C4-2B (cell line): Measurements from ENCODE around the gene NUP35.

Source experiments
- H3K27ac ChIP-seq: fragments of 450-650 bp; 2 replicates; pipeline ENCODE4 v1.5.1; 2017
- CTCF ChIP-seq: fragments of 450-650 bp; conservative IDR thresholded peaks from 2 replicates; pipeline ENCODE4 v1.5.1; 2017; ENCODE audit warnings: mild to moderate bottlenecking
- ZFX ChIP-seq: fragments of 450-650 bp; IDR thresholded peaks from 2 replicates; pipeline ENCODE4 v1.6.1; 2017

Gene NUP35

GRCh38 chr2:183089192-183089851, 34.9 kb upstream of the NUP35 start:
- H3K27ac ChIP-seq, result no peak overlapping the region
- TF ChIP-seq ZFX (no peak), CTCF (no peak)

GRCh38 chr2:183091318-183091953, 32.8 kb upstream of the NUP35 start:
- H3K27ac ChIP-seq, result no peak overlapping the region
- TF ChIP-seq CTCF (no peak), ZFX (no peak)

- TF ChIP-seq ZFX (no peak), CTCF (no peak)
- no peak overlapping the region for H3K27ac ChIP-seq
These were observed 32.3 kb upstream of the NUP35 start for GRCh38 chr2:183091954-183092345.

- no peak overlapping the region for H3K27ac ChIP-seq
- TF ChIP-seq CTCF, result peak; percentile 35
- TF ChIP-seq ZFX, result no peak
These were observed 30.2 kb upstream of the NUP35 start for GRCh38 chr2:183093857-183094657.

GRCh38 chr2:183105402-183106134, 18.7 kb upstream of the NUP35 start:
- TF ChIP-seq ZFX, result no peak
- no peak for TF ChIP-seq CTCF
- no peak overlapping the region for H3K27ac ChIP-seq

- TF ChIP-seq CTCF (no peak), ZFX (no peak)
These were observed 11.7 kb upstream of the NUP35 start for GRCh38 chr2:183112577-183112976.

More at GRCh38 chr2:183112577-183112976, 11.7 kb upstream of the NUP35 start:
- no peak overlapping the region for H3K27ac ChIP-seq
